ENCODE measurements around the gene RRAGB. TPM values are rescaled to one million over a fixed set of nuclear protein-coding genes. Genes with fewer than 3 reads are reported as not detected.
"Not testable (repeated sequence)": the region's sequence is repeated elsewhere in the genome, so short reads cannot be mapped to it uniquely, and the experiment has no call there.

The RRAGB gene
- 18.6 and 23.3 TPM in 2 replicates for total RNA-seq (2021)
- percentile 77 among the genes with signal in this experiment for Bru-seq, nascent RNA
- BruChase-seq, experiment 1, labeled RNA remaining after a 2-hour chase, result percentile 90 among the genes with signal in this experiment
- BruChase-seq, experiment 2, labeled RNA remaining after a 6-hour chase, result percentile 74 among the genes with signal in this experiment
- long read RNA-seq, transcript RRAGB-202 (10 exons, 2,061 nt), result major isoform, 28 of 49 reads
- long read RNA-seq, partial matches to known transcripts, result 5 of 49 reads
- long read RNA-seq, other reads (novel, unspliced or antisense), result 14 of 49 reads

GRCh38 chrX:55717521-55718497, at the start of gene RRAGB:
RRAGB (plus strand) TSS chrX:55717749; CDS start chrX:55718328, 579 bp downstream.
- POLR2A ChIA-PET (ENCODE audit: unreplicated experiment), result interaction anchor here (0.6 to 0.8 kb wide), 3 partner anchors 191 to 1674 kb away, joined by 3 read pairs; partner anchors contain the start of gene FAAH2
- Histone ChIP-seq H3K27ac (peak within 1 kb of the TSS; percentile 86), H3K27me3 (ENCODE audit: insufficient read depth, low read depth) (no peaks in the 10 kb centered on the region), H3K79me2 (ENCODE audit: low read depth) (peaks cover 17% of the 10 kb centered on the region), H3K4me3 (peak within 1 kb of the TSS; percentile 91), H2AFZ (peak within 1 kb of the TSS; percentile 99), H3K36me3 (ENCODE audit: low read depth) (peaks cover 4% of the 10 kb centered on the region; the same call in 1 of the 2 replicates), H3K9me2 (ENCODE audit: insufficient read depth) (no peaks in the 10 kb centered on the region), H3K4me2 (peak within 1 kb of the TSS; percentile 95), H3K9me3 (ENCODE audit: insufficient read depth, low read depth) (no peaks in the 10 kb centered on the region), H3F3A (ENCODE audit: insufficient read depth, low read depth) (peaks cover 7% of the 10 kb centered on the region; the same call in 1 of the 2 replicates), H4K20me1 (ENCODE audit: insufficient read depth) (no peaks in the 10 kb centered on the region), H3K4me1 (replicated peaks; ENCODE audit: insufficient read depth) (peaks cover 11% of the 10 kb centered on the region; the same call in 1 of the 2 replicates)
- peak; percentile 89 to 96 for DNase-seq
- intact Hi-C loops (cut with micrococcal nuclease; ENCODE audit: unreplicated experiment), result loop anchor here (1.0 to 10.0 kb wide), 5 partner anchors 190 to 1569 kb away; partner anchors contain the start of genes FAAH2, KLF8 and NBDY
- TF ChIP-seq, protein P1, sequence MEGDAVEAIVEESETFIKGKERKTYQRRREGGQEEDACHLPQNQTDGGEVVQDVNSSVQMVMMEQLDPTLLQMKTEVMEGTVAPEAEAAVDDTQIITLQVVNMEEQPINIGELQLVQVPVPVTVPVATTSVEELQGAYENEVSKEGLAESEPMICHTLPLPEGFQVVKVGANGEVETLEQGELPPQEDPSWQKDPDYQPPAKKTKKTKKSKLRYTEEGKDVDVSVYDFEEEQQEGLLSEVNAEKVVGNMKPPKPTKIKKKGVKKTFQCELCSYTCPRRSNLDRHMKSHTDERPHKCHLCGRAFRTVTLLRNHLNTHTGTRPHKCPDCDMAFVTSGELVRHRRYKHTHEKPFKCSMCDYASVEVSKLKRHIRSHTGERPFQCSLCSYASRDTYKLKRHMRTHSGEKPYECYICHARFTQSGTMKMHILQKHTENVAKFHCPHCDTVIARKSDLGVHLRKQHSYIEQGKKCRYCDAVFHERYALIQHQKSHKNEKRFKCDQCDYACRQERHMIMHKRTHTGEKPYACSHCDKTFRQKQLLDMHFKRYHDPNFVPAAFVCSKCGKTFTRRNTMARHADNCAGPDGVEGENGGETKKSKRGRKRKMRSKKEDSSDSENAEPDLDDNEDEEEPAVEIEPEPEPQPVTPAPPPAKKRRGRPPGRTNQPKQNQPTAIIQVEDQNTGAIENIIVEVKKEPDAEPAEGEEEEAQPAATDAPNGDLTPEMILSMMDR (conservative IDR thresholded peaks at IDR 0.05), result peak; percentile 69
- no peak for TF ChIP-seq EZH2 (IDR thresholded peaks at IDR 0.05; ENCODE audit: low read depth)
- BruUV-seq (replicated peaks), result TSS peak; percentile 85
- CTCF ChIA-PET, result interaction anchor here (0.5 to 1.4 kb wide), 6 partner anchors 101 to 1078 kb away, joined by 3 to 11 read pairs (median 4); no protein-coding TSS in a partner anchor

DNA sequence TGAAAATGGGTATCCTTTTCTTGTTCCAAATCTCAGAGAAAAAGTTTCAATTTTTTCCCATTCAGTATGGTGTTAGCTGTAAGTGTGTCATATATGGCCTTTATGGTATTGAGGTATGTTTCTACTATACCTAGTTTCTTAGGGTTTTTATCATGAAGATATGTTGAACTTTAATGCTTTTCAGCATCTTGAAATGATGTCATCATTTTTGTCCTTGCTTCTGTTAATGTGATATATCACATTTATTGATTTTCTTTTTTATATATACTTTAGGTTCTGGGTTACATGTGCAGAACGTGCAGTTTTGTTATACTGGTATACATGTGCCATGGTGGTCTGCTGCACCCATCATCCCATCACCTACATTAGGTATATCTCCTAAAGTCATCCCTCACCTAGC, 49.5 kb upstream of the RRAGB start:
- no peak for TF ChIP-seq EZH2 (IDR thresholded peaks at IDR 0.05; ENCODE audit: low read depth)
- TF ChIP-seq, protein P1 (conservative IDR thresholded peaks at IDR 0.05), result no peak
- Histone ChIP-seq H3K4me2 (no peak overlapping the region), H3K79me2 (ENCODE audit: low read depth) (no peaks in the 10 kb centered on the region), H3K4me1 (replicated peaks; ENCODE audit: insufficient read depth) (no peaks in the 10 kb centered on the region), H3K9me3 (ENCODE audit: insufficient read depth, low read depth) (no peaks in the 10 kb centered on the region), H3F3A (ENCODE audit: insufficient read depth, low read depth) (no peaks in the 10 kb centered on the region), H2AFZ (no peak overlapping the region), H3K9me2 (ENCODE audit: insufficient read depth) (no peaks in the 10 kb centered on the region), H3K36me3 (ENCODE audit: low read depth) (no peaks in the 10 kb centered on the region), H4K20me1 (ENCODE audit: insufficient read depth) (no peaks in the 10 kb centered on the region), H3K27me3 (ENCODE audit: insufficient read depth, low read depth) (no peaks in the 10 kb centered on the region), H3K4me3 (no peak overlapping the region), H3K27ac (no peak overlapping the region)
- ChIA-PET CTCF (no interaction called here), POLR2A (ENCODE audit: unreplicated experiment) (no interaction called here)
- no TSS peak for BruUV-seq (replicated peaks)
- no peak for DNase-seq
- intact Hi-C loops (cut with micrococcal nuclease; ENCODE audit: unreplicated experiment), result no loop called here

GRCh38 chrX:55688579-55688978, 29.0 kb upstream of the RRAGB start:
- H3K79me2 ChIP-seq (ENCODE audit: low read depth); DNase-seq; H3K9me3 ChIP-seq (ENCODE audit: insufficient read depth, low read depth); H4K20me1 ChIP-seq (ENCODE audit: insufficient read depth); H3K9me2 ChIP-seq (ENCODE audit: insufficient read depth); H3K4me2 ChIP-seq; H2AFZ ChIP-seq; CTCF ChIA-PET; H3F3A ChIP-seq (ENCODE audit: insufficient read depth, low read depth); BruUV-seq (replicated peaks); H3K4me1 ChIP-seq (replicated peaks; ENCODE audit: insufficient read depth); intact Hi-C loops (cut with micrococcal nuclease; ENCODE audit: unreplicated experiment); H3K36me3 ChIP-seq (ENCODE audit: low read depth); H3K27me3 ChIP-seq (ENCODE audit: insufficient read depth, low read depth); H3K4me3 ChIP-seq; H3K27ac ChIP-seq; POLR2A ChIA-PET (ENCODE audit: unreplicated experiment): not testable (repeated sequence)
